H1 (cell line): ENCODE data around the gene ARFRP1. TPM values are rescaled to one million over a fixed set of nuclear protein-coding genes. Genes with fewer than 3 reads are reported as not detected.
A peak's percentile ranks its signal among the peaks of the same experiment; 100 is the strongest.

Experiments used
- CTCF ChIA-PET: fragments of 300-600 bp; sonication (Branson Sonifier 250); formaldehyde crosslinking; loops from one replicate; lab custom pipeline; 2021; ENCODE audit not compliant: partially characterized antibody; lab: Charles Lee
- POLR2A ChIA-PET: fragments of 300-600 bp; sonication (Branson Sonifier 250); formaldehyde crosslinking; loops from one replicate; lab custom pipeline; 2021; ENCODE audit warnings: inconsistent platforms; ENCODE audit not compliant: partially characterized antibody; lab: Charles Lee
- DNase-seq, 2 experiments: peaks; one replicate each; pipeline versions ENCODE4 v3.0.0 to v3.0.0-alpha.2; 2010 to 2022; ENCODE audit warnings: low spot score in 2 of 2, low read depth in 1 of 2, mixed read lengths in 1 of 2
- FAIRE-seq: peaks from 2 replicates; lab custom pipeline; 2011; peaks lifted over from hg19 to GRCh38; lab: Jason Lieb, UNC
- H2AFZ ChIP-seq: 2 replicates; pipeline ENCODE4 v1.8.1; 2012; ENCODE audit warnings: low read length, inconsistent platforms
- H2AK5ac ChIP-seq: 2 replicates; pipeline ENCODE4 v1.6.1; 2013; ENCODE audit warnings: low read depth, low read length
- H2BK120ac ChIP-seq: replicated peaks from 2 replicates; pipeline ENCODE3; 2013; ENCODE audit warnings: low read depth, low read length, inconsistent platforms
- H2BK12ac ChIP-seq: 2 replicates; pipeline ENCODE4 v1.6.1; 2013; ENCODE audit warnings: low read depth, low read length
- H2BK15ac ChIP-seq: 2 replicates; pipeline ENCODE4 v1.6.1; 2013; ENCODE audit warnings: low read length
- H2BK20ac ChIP-seq: 2 replicates; pipeline ENCODE4 v1.6.1; 2013; ENCODE audit warnings: low read length
- H2BK5ac ChIP-seq: 2 replicates; pipeline ENCODE4 v1.6.1; 2013; ENCODE audit warnings: low read depth, low read length
- H3K14ac ChIP-seq: 2 replicates; pipeline ENCODE4 v1.6.1; 2013; ENCODE audit warnings: inconsistent platforms; ENCODE audit not compliant: insufficient read length
- H3K18ac ChIP-seq: 2 replicates; pipeline ENCODE4 v1.6.1; 2013; ENCODE audit warnings: low read length; ENCODE audit errors: extremely low read depth
- H3K23ac ChIP-seq: 2 replicates; pipeline ENCODE4 v1.6.1; 2013; ENCODE audit warnings: inconsistent platforms; ENCODE audit not compliant: insufficient read length
- H3K23me2 ChIP-seq: 2 replicates; pipeline ENCODE4 v1.6.1; 2013; ENCODE audit warnings: low read depth, low read length
- H3K27ac ChIP-seq: 2 replicates; pipeline ENCODE4 v1.6.1; 2011; ENCODE audit warnings: low read depth, low read length, inconsistent platforms
- H3K27me3 ChIP-seq, 4 experiments: replicated peaks in 1 of 4; 1 replicate in 1 of 4; 2 replicates in 3 of 4; pipeline versions ENCODE4 v1.6.1 to v1.8.1; 2011 to 2013; ENCODE audit warnings: low read length in 3 of 4, mild to moderate bottlenecking in 3 of 4, inconsistent platforms in 2 of 4, mixed read lengths in 2 of 4, moderate library complexity in 1 of 4; ENCODE audit not compliant: control insufficient read depth in 3 of 4, insufficient read depth in 3 of 4; ENCODE audit errors: extremely low read depth in 1 of 4
- H3K36me3 ChIP-seq, 4 experiments: 2 replicates each; pipeline versions ENCODE4 v1.6.1 to v1.8.1; 2011 to 2013; ENCODE audit warnings: mild to moderate bottlenecking in 4 of 4, low read length in 3 of 4, moderate library complexity in 2 of 4, control low read depth in 1 of 4, inconsistent platforms in 1 of 4; ENCODE audit not compliant: insufficient read depth in 4 of 4, control insufficient read depth in 2 of 4
- H3K4ac ChIP-seq: replicated peaks from 2 replicates; pipeline ENCODE3; 2013; ENCODE audit warnings: low read length, low read depth, mixed read lengths, inconsistent platforms; ENCODE audit not compliant: insufficient read length
- H3K4me1 ChIP-seq, 4 experiments: replicated peaks in 1 of 4; 1 replicate in 1 of 4; 2 replicates in 3 of 4; pipeline versions ENCODE4 v1.6.1 to v1.8.1; 2011 to 2013; ENCODE audit warnings: low read length in 3 of 4, inconsistent platforms in 2 of 4, mixed read lengths in 1 of 4; ENCODE audit not compliant: insufficient read depth in 4 of 4, control insufficient read depth in 3 of 4
- H3K4me2 ChIP-seq, 2 experiments: 2 replicates each; pipeline versions ENCODE4 v1.6.1 to v1.8.1; 2011 to 2013; ENCODE audit warnings: low read depth in 2 of 2, low read length in 2 of 2, control low read depth in 1 of 2, inconsistent platforms in 1 of 2, mild to moderate bottlenecking in 1 of 2; ENCODE audit not compliant: insufficient read depth in 1 of 2
- H3K4me3 ChIP-seq, 4 experiments: fragments of 200-600, 300-600 bp in 1 of 4; sonication (generic), shearing (Covaris generic), sonication (Bioruptor Twin) in 1 of 4; 2 replicates each; pipeline versions ENCODE4 v1.5.1 to v1.8.1; 2011 to 2016; ENCODE audit warnings: low read length in 4 of 4, low read depth in 3 of 4, control low read depth in 2 of 4, inconsistent platforms in 2 of 4, mild to moderate bottlenecking in 2 of 4, mixed read lengths in 1 of 4, moderate library complexity in 1 of 4; ENCODE audit not compliant: insufficient read depth in 2 of 4; ENCODE audit errors: extremely low read depth in 1 of 4
- H3K56ac ChIP-seq: replicated peaks from 2 replicates; pipeline ENCODE3; 2013; ENCODE audit warnings: low read depth, mild to moderate bottlenecking, mixed read lengths, low read length, inconsistent platforms; ENCODE audit not compliant: insufficient read length
- H3K79me1 ChIP-seq: 2 replicates; pipeline ENCODE4 v1.6.1; 2013; ENCODE audit warnings: low read depth, low read length, control low read depth
- H3K79me2 ChIP-seq, 2 experiments: 2 replicates each; pipeline versions ENCODE4 v1.6.1 to v1.8.1; 2012 to 2013; ENCODE audit warnings: low read length in 2 of 2, mild to moderate bottlenecking in 2 of 2, inconsistent platforms in 1 of 2; ENCODE audit not compliant: insufficient read depth in 2 of 2, control insufficient read depth in 1 of 2
- H3K9ac ChIP-seq, 4 experiments: replicated peaks in 1 of 4; 1 replicate in 1 of 4; 2 replicates in 3 of 4; pipeline versions ENCODE4 v1.6.1 to v1.8.1; 2011 to 2013; ENCODE audit warnings: low read depth in 3 of 4, low read length in 3 of 4, control low read depth in 2 of 4, mild to moderate bottlenecking in 2 of 4, moderate library complexity in 2 of 4, inconsistent platforms in 1 of 4; ENCODE audit errors: extremely low read depth in 1 of 4
- H3K9me3 ChIP-seq, 2 experiments: 2 replicates each; pipeline versions ENCODE4 v1.6.1 to v1.8.1; 2012 to 2013; ENCODE audit warnings: mild to moderate bottlenecking in 2 of 2, moderate library complexity in 2 of 2, control low read depth in 1 of 2, inconsistent platforms in 1 of 2, low read depth in 1 of 2, low read length in 1 of 2, mixed read lengths in 1 of 2; ENCODE audit not compliant: insufficient read depth in 2 of 2
- H4K20me1 ChIP-seq, 2 experiments: replicated peaks in 1 of 2; 2 replicates each; pipeline versions ENCODE3 to v1.8.1; 2011 to 2013; ENCODE audit warnings: inconsistent platforms in 2 of 2, low read length in 2 of 2, mild to moderate bottlenecking in 1 of 2; ENCODE audit not compliant: insufficient read depth in 2 of 2, control insufficient read depth in 1 of 2
- H4K5ac ChIP-seq: 2 replicates; pipeline ENCODE4 v1.6.1; 2013; ENCODE audit warnings: low read length, low read depth, mixed read lengths, inconsistent platforms; ENCODE audit not compliant: insufficient read length
- H4K8ac ChIP-seq: 2 replicates; pipeline ENCODE4 v1.8.0; 2013; ENCODE audit warnings: mild to moderate bottlenecking, moderate library complexity, low read length, inconsistent platforms; ENCODE audit not compliant: insufficient read depth; ENCODE audit errors: extremely low read depth
- H4K91ac ChIP-seq: replicated peaks from 2 replicates; pipeline ENCODE3; 2013; ENCODE audit warnings: low read length, mixed read lengths, inconsistent platforms; ENCODE audit not compliant: insufficient read length
- E2F6 ChIP-seq: IDR thresholded peaks from 2 replicates; pipeline ENCODE4 v1.6.1; 2012; ENCODE audit warnings: inconsistent platforms
- MAX ChIP-seq: IDR thresholded peaks from 2 replicates; pipeline ENCODE4 v1.6.1; 2012; ENCODE audit warnings: inconsistent platforms
- RNF2 ChIP-seq: fragments of 200-900, 300-1000 bp; sonication (generic); IDR thresholded peaks from 2 replicates; pipeline ENCODE4 v1.7.1; 2016; ENCODE audit warnings: borderline replicate concordance, low read depth, mild to moderate bottlenecking, antibody characterized with exemption, low read length; ENCODE audit not compliant: poor library complexity, severe bottlenecking; ENCODE audit errors: missing control alignments
- SP4 ChIP-seq: IDR thresholded peaks from 2 replicates; pipeline ENCODE4 v1.6.1; 2012; ENCODE audit warnings: low read length, inconsistent platforms
- TBP ChIP-seq: IDR thresholded peaks from 2 replicates; pipeline ENCODE4 v1.6.1; 2011; ENCODE audit warnings: low read depth, low read length, improper control_type of control experiment
- TEAD4 ChIP-seq: IDR thresholded peaks from 2 replicates; pipeline ENCODE4 v1.6.1; 2012; ENCODE audit warnings: low read depth, low read length, inconsistent platforms, mixed read lengths
- WGBS, 2 experiments: shearing (Covaris generic) in 1 of 2; methylation state at CpG; one replicate each; pipeline versions ENCODE4 v1.1.6 to v1.1.7; 2013 to 2015; ENCODE audit warnings: low lambda C conversion rate in 2 of 2, mixed read lengths in 2 of 2, inconsistent platforms in 1 of 2, low coverage in 1 of 2, missing lambda C conversion rate in 1 of 2; ENCODE audit not compliant: insufficient replicate concordance in 2 of 2, insufficient coverage in 1 of 2, insufficient read length in 1 of 2; ENCODE audit errors: extremely low coverage in 1 of 2, missing lambda C conversion rate in 1 of 2; 5-methylcytosine and 5-hydroxymethylcytosine counted together
- long read RNA-seq, 2 experiments: library from RNA in 1 of 2; library from capped mRNA in 1 of 2; stranded (forward); transcript quantifications; one replicate each; pipeline ENCODE4 v2.0.0, GENCODE V29; 2021; ENCODE audit warnings: inconsistent platforms in 1 of 2
- polyA minus RNA-seq, 3 experiments: library from RNA; depleted of rRNA, polyadenylated mRNA; stranded (reverse); fragments of >200 nt; gene quantifications; 1 replicate in 2 of 3; 2 replicates in 1 of 3; pipeline ENCODE4 v1.2.3, GENCODE V29; 2011
- polyA plus RNA-seq, 7 experiments: library from polyadenylated mRNA; depleted of rRNA in 3 of 7; stranded (reverse) in 5 of 7; unstranded in 2 of 7; fragments of >200 nt in 5 of 7; fragments of 200-250 nt in 2 of 7; gene quantifications; 1 replicate in 5 of 7; 2 replicates in 1 of 7; 4 replicates in 1 of 7; pipeline versions ENCODE4 v1.2.1 to v1.2.3, GENCODE V29; 2011 to 2013; ENCODE audit warnings: missing spikeins in 2 of 7, mixed read lengths in 2 of 7
- total RNA-seq: library from RNA; stranded (reverse); fragmentation: NEBNext Ultra II Directional; extraction: Animal tissue kit (Norgen Biotek cat#: 25700); gene quantifications from 2 replicates; pipeline ENCODE4 v1.2.1, GENCODE V29; 2021

ARFRP1 gene
- total RNA-seq (21.9 and 22.9 TPM in 2 replicates), polyA plus RNA-seq (2011; rRNA removed) (12.9 and 19.4 TPM in 2 replicates), polyA minus RNA-seq (2011; rRNA and poly(A)+ RNA removed) (12.9 and 15.4 TPM in 2 replicates)
- 23.2 TPM for polyA plus RNA-seq (2011; cell fraction: cytosol; rRNA removed)
- 32.0 TPM for polyA plus RNA-seq (2011; cell fraction: nucleus; rRNA removed)
- polyA plus RNA-seq (2012, experiment 1 of 2) = 12.3 to 20.2 TPM (median 18.9 TPM) in 4 replicates
- 9.1 TPM for polyA plus RNA-seq (2012, experiment 2 of 2)
- polyA plus RNA-seq (2013, experiment 1 of 2) = 7.5 TPM
- 7.8 TPM for polyA plus RNA-seq (2013, experiment 2 of 2)
- polyA minus RNA-seq (2011; cell fraction: cytosol; rRNA and poly(A)+ RNA removed) = 10.6 TPM
- 34.7 TPM for polyA minus RNA-seq (2011; cell fraction: nucleus; rRNA and poly(A)+ RNA removed)
- long read RNA-seq, experiment 1, partial matches to known transcripts = 3 of 8 reads
- long read RNA-seq, experiment 1, other reads (novel, unspliced or antisense) = 4 of 8 reads
- long read RNA-seq, experiment 2, transcript ARFRP1-214 (8 exons, 2,559 nt) = major isoform, 14 of 43 reads
- long read RNA-seq, experiment 2, partial matches to known transcripts = 5 of 43 reads
- long read RNA-seq, experiment 2, other reads (novel, unspliced or antisense) = 18 of 43 reads

DNA sequence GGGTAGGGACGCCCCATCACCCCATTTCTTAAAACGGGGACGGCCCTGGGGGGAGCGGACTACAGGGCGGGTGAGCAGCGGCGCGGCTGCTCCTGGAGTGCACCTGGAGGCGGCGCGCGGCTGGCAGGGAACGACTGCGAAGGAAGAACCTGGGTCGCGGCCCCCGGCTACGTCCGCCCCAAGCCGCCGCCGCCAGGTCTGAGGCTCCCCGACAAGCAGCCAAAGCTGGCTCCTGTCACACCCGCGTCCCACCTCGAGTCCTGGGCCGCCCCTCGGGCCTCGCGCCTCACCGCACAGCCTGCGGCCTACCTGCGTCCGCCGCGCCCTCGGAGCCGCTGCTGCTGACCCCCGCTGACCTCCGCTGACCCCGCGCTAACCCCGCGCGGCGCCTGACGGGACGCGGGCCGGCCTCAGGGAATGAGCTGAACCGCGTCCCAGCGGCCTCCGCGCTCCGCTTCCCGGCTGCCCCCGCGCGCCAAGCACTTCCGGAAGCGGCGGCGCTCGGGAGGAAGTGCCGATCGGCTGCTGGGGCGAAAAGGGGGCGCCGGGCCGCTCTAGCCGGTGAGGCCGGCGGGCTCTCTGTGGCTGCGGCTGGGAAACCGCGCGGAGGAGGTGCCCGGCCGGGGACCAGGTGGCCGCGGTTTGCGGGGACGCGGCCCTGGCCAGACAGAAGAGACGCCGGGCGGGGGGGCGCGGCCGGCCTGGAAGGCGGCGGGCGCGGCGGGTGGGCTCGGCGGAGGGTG lies at the start of gene ARFRP1, which contains the start of gene ZGPAT:
Gene ARFRP1, minus strand, starts transcription at position 419 of the 743 bp plus-strand sequence. CDS start 885 bp downstream, outside the sequence.
Gene ZGPAT, plus strand, starts transcription at position 482 of the 743 bp plus-strand sequence. CDS start 542 bp downstream, outside the sequence.
- FAIRE-seq = no peak
- Histone ChIP-seq H3K27me3 (no peaks in the 10 kb centered on the region), H4K5ac (peak within 1 kb of the TSS; percentile 93), H4K20me1 (peaks cover 8 to 16% of the 10 kb centered on the region in 2 experiments), H3K9ac (peak within 1 kb of the TSS; percentile 42 to 80 (median 52); a peak in 6 of 7 replicates), H3K4me1 (peaks cover 0 to 11% (median 6%) of the 10 kb centered on the region in 4 experiments; a peak in 5 of 7 replicates), H3K56ac (peak within 1 kb of the TSS; percentile 59), H3K4me2 (peak within 1 kb of the TSS; percentile 80 to 97), H3K18ac (no peak within 1 kb of the TSS; the same call in 1 of the 2 replicates), H3K36me3 (peaks cover 7 to 33% (median 12%) of the 10 kb centered on the region in 4 experiments), H2BK12ac (no peak within 1 kb of the TSS), H3K23ac (no peak within 1 kb of the TSS), H3K14ac (no peak within 1 kb of the TSS), H3K27ac (no peak within 1 kb of the TSS), H2AK5ac (no peak within 1 kb of the TSS), H2BK20ac (no peak within 1 kb of the TSS), H2BK15ac (no peak within 1 kb of the TSS), H2AFZ (no peak within 1 kb of the TSS), H2BK120ac (no peak within 1 kb of the TSS), H2BK5ac (no peak within 1 kb of the TSS; the same call in 1 of the 2 replicates), H4K91ac (peak within 1 kb of the TSS; percentile 30), H3K9me3 (no peaks in the 10 kb centered on the region), H3K79me2 (peaks cover 0 to 52% of the 10 kb centered on the region in 2 experiments; a peak in 3 of 4 replicates), H3K23me2 (peaks cover 5% of the 10 kb centered on the region; the same call in 1 of the 2 replicates), H3K79me1 (peaks cover 10% of the 10 kb centered on the region; the same call in 1 of the 2 replicates), H3K4ac (no peak within 1 kb of the TSS), H3K4me3 (peak within 1 kb of the TSS; percentile 46 to 88 (median 74)), H4K8ac (peak within 1 kb of the TSS; percentile 86)
- WGBS, 2 experiments = 3% methylated on average over 68 of the region's 98 CpGs; no CpG with 5 or more reads in 1 of the 2 experiments
- POLR2A ChIA-PET = interaction anchor here (0.6 to 4.7 kb wide), 22 partner anchors 9 to 186 kb away, joined by 3 to 49 read pairs (median 4); partner anchors contain the start of genes LIME1, RTEL1, SLC2A4RG and STMN3
- DNase-seq = peak in 1 of 2 experiments; percentile 93
- CTCF ChIA-PET = interaction anchor here (0.6 to 2.4 kb wide), 16 partner anchors 9 to 1466 kb away, joined by 3 to 9 read pairs (median 4); partner anchors contain the start of genes LIME1, TNFRSF6B and TPD52L2
- TF ChIP-seq RNF2 (no peak), SP4 (no peak), TBP (peak; percentile 35; the same call in 1 of the 2 replicates), MAX (peak; percentile 56; the same call in 1 of the 2 replicates), E2F6 (0 out of 2 replicates have a peak, but pooled peaks have one; percentile 28), TEAD4 (0 out of 2 replicates have a peak, but pooled peaks have one; percentile 18)
